ENCODE results near the gene NECTIN2. TPM values are rescaled to one million over a fixed set of nuclear protein-coding genes. Genes with fewer than 3 reads are reported as not detected.

Gene NECTIN2
- polyA plus RNA-seq, 2 of the 4 experiments (the other 2 are of a cell fraction), result 69.4 to 89.6 TPM

GRCh38 chr19:44927746-44928145 is 81.6 kb downstream of the NECTIN2 start (continued):
- TF ChIP-seq ESRRA (IDR thresholded peaks at IDR 0.05; ENCODE audit: borderline replicate concordance, low read length) (no peak), FOSB (CRISPR knock-in tag; IDR thresholded peaks at IDR 0.05) (no peak), HMGXB4 (CRISPR knock-in tag; IDR thresholded peaks at IDR 0.05; ENCODE audit: borderline replicate concordance) (no peak), POLR2A (IDR thresholded peaks at IDR 0.05; ENCODE audit: low read length) (no peak), HDAC2 (IDR thresholded peaks at IDR 0.05) (no peak), MYC (IDR thresholded peaks at IDR 0.05; ENCODE audit: borderline replicate concordance, low read length) (no peak), FOXS1 (CRISPR knock-in tag; IDR thresholded peaks at IDR 0.05) (no peak)

GRCh38 chr19:44930088-44930487 is 84.0 kb downstream of the NECTIN2 start:
- no peak overlapping the region for H3K4me2 ChIP-seq
- POLR2A ChIA-PET, result no interaction called here
- H3K4me1 ChIP-seq, result peaks cover 7% of the 10 kb centered on the region; the same call in 1 of the 3 replicates
- ATAC-seq (no peak), DNase-seq (ENCODE audit: low read depth in 1 of 2, low spot score in 1 of 2) (no peak), FAIRE-seq (no peak)
- TF ChIP-seq HOXB5 (CRISPR knock-in tag; IDR thresholded peaks at IDR 0.05), result no peak
- no peak for TF ChIP-seq SMC3 (IDR thresholded peaks at IDR 0.05)
- no peak for TF ChIP-seq MAFK (IDR thresholded peaks at IDR 0.05; ENCODE audit: partially characterized antibody)
- TF ChIP-seq HMGXB4 (CRISPR knock-in tag; IDR thresholded peaks at IDR 0.05; ENCODE audit: borderline replicate concordance), result no peak
- no peak for TF ChIP-seq MYC (IDR thresholded peaks at IDR 0.05; ENCODE audit: borderline replicate concordance, low read length)
- no peak for TF ChIP-seq GATA3 (IDR thresholded peaks at IDR 0.05; ENCODE audit: borderline replicate concordance)
- TF ChIP-seq POLR2AphosphoS2 (conservative IDR thresholded peaks at IDR 0.05; ENCODE audit: low read length), result no peak
- no peak for TF ChIP-seq PBX3 (IDR thresholded peaks at IDR 0.05)
- no peak for TF ChIP-seq JUN (IDR thresholded peaks at IDR 0.05)
- TF ChIP-seq HDAC2 (IDR thresholded peaks at IDR 0.05), result no peak
- TF ChIP-seq ZFP36 (IDR thresholded peaks at IDR 0.05; ENCODE audit: borderline replicate concordance, partially characterized antibody), result no peak
- no peak for TF ChIP-seq CBX8 (IDR thresholded peaks at IDR 0.05)
- no peak for TF ChIP-seq NPAS2 (CRISPR knock-in tag; IDR thresholded peaks at IDR 0.05; ENCODE audit: borderline replicate concordance)
- no peak for TF ChIP-seq FOSB (CRISPR knock-in tag; IDR thresholded peaks at IDR 0.05)
- TF ChIP-seq NFE2L2 (conservative IDR thresholded peaks at IDR 0.05; ENCODE audit: low read length), result no peak
- TF ChIP-seq MAX (IDR thresholded peaks at IDR 0.05), result no peak
- TF ChIP-seq RFX5 (IDR thresholded peaks at IDR 0.05), result no peak
- TF ChIP-seq POLR2A (IDR thresholded peaks at IDR 0.05; ENCODE audit: low read length), result no peak
- TF ChIP-seq FOXS1 (CRISPR knock-in tag; IDR thresholded peaks at IDR 0.05), result no peak
- CTCF ChIA-PET, result interaction anchor here (0.7 to 1.9 kb wide), 3 partner anchors 21 to 34 kb away, joined by 3 to 8 read pairs (median 5); no protein-coding TSS in a partner anchor
- WGBS (ENCODE audit: missing lambda C conversion rate), result 79% methylated on average over 7 of the region's 7 CpGs
- H3K4me3 ChIP-seq, result no peak overlapping the region
- H3K9me3 ChIP-seq, result no peaks in the 10 kb centered on the region
- no peak overlapping the region for H3K27ac ChIP-seq

GRCh38 chr19:44931541-44931940 is 85.4 kb downstream of the NECTIN2 start:
- peaks cover 7% of the 10 kb centered on the region; the same call in 1 of the 3 replicates for H3K4me1 ChIP-seq
- no peak for TF ChIP-seq BHLHE40 (IDR thresholded peaks at IDR 0.05; ENCODE audit: low read depth, low read length)
- TF ChIP-seq SREBF2 (IDR thresholded peaks at IDR 0.05), result no peak
- TF ChIP-seq EHMT2 (IDR thresholded peaks at IDR 0.05; ENCODE audit: low read depth), result no peak
- no peak for TF ChIP-seq HOXB5 (CRISPR knock-in tag; IDR thresholded peaks at IDR 0.05)
- no peak for TF ChIP-seq RNF2 (IDR thresholded peaks at IDR 0.05; ENCODE audit: borderline replicate concordance, low read depth)
- no peak for TF ChIP-seq CBX2 (IDR thresholded peaks at IDR 0.05; ENCODE audit: borderline replicate concordance, low read depth)
- TF ChIP-seq ESRRA (IDR thresholded peaks at IDR 0.05; ENCODE audit: borderline replicate concordance, low read length), result no peak
- TF ChIP-seq KDM1A (IDR thresholded peaks at IDR 0.05; ENCODE audit: low read depth), result no peak
- no peak for TF ChIP-seq GATA3 (IDR thresholded peaks at IDR 0.05; ENCODE audit: borderline replicate concordance)
- no peak for TF ChIP-seq ATOH8 (CRISPR knock-in tag; IDR thresholded peaks at IDR 0.05; ENCODE audit: low read depth)
- 75% methylated on average over 4 of the region's 4 CpGs for WGBS (ENCODE audit: missing lambda C conversion rate)
- ChIA-PET CTCF (interaction anchor here (0.6 to 1.6 kb wide), 4 partner anchors 10 to 24 kb away, joined by 3 to 8 read pairs (median 4); no protein-coding TSS in a partner anchor), POLR2A (no interaction called here)
- no peak overlapping the region for H3K27ac ChIP-seq
- ATAC-seq (no peak), DNase-seq (ENCODE audit: low read depth in 1 of 2, low spot score in 1 of 2) (no peak), FAIRE-seq (no peak)
- no peak overlapping the region for H3K4me2 ChIP-seq
- no peaks in the 10 kb centered on the region for H3K9me3 ChIP-seq
- no peak overlapping the region for H3K4me3 ChIP-seq
